Liver (tissue), 3 donors: ENCODE results near the gene BRSK2.

Source experiments
- CTCF ChIP-seq: fragments of 150-350 bp; IDR thresholded peaks from 2 replicates; pipeline ENCODE4 v1.5.1; 2017; ENCODE audit warnings: improper control_type of control experiment, low read depth, low read length; ENCODE audit not compliant: missing input control
- FOXA1 ChIP-seq: IDR thresholded peaks from 2 replicates; pipeline ENCODE4 v1.6.1; 2016; ENCODE audit warnings: antibody characterized with exemption
- GABPA ChIP-seq, 2 donors: IDR thresholded peaks in 1 of 2; conservative IDR thresholded peaks in 1 of 2; 2 replicates each; pipeline ENCODE4 v1.6.1; 2016; ENCODE audit warnings: antibody characterized with exemption in 2 of 2, mild to moderate bottlenecking in 1 of 2, moderate library complexity in 1 of 2
- RAD21 ChIP-seq, 2 donors: IDR thresholded peaks; 2 replicates each; pipeline ENCODE4 v1.6.1; 2016; ENCODE audit warnings: antibody characterized with exemption in 2 of 2, mild to moderate bottlenecking in 2 of 2
- SP1 ChIP-seq: IDR thresholded peaks from 2 replicates; pipeline ENCODE4 v1.6.1; 2018; ENCODE audit warnings: antibody characterized with exemption, mild to moderate bottlenecking
- TAF1 ChIP-seq: conservative IDR thresholded peaks from 2 replicates; pipeline ENCODE4 v1.6.1; 2016; ENCODE audit warnings: antibody characterized with exemption, mild to moderate bottlenecking
- YY1 ChIP-seq: IDR thresholded peaks from 2 replicates; pipeline ENCODE4 v1.6.1; 2016; ENCODE audit warnings: antibody characterized with exemption, mild to moderate bottlenecking
- TF ChIP-seq, protein P1 (sequence below): IDR thresholded peaks from 2 replicates; pipeline ENCODE4 v1.6.1; 2016; ENCODE audit warnings: antibody characterized with exemption, mild to moderate bottlenecking
- TF ChIP-seq, protein P2 (sequence below): IDR thresholded peaks from 2 replicates; pipeline ENCODE4 v1.6.1; 2016; ENCODE audit warnings: antibody characterized with exemption
- donor health status: healthy.
- donor health status: healthy.

- TF ChIP-seq CTCF (no peak), TAF1 (no peak), RAD21 (IDR thresholded peaks at IDR 0.05) (no peak), YY1 (no peak), FOXA1 (no peak), SP1 (no peak), GABPA (IDR thresholded peaks at IDR 0.05 in 1 of 2, conservative IDR thresholded peaks at IDR 0.05 in 1 of 2) (no peak)
- TF ChIP-seq, protein P1, sequence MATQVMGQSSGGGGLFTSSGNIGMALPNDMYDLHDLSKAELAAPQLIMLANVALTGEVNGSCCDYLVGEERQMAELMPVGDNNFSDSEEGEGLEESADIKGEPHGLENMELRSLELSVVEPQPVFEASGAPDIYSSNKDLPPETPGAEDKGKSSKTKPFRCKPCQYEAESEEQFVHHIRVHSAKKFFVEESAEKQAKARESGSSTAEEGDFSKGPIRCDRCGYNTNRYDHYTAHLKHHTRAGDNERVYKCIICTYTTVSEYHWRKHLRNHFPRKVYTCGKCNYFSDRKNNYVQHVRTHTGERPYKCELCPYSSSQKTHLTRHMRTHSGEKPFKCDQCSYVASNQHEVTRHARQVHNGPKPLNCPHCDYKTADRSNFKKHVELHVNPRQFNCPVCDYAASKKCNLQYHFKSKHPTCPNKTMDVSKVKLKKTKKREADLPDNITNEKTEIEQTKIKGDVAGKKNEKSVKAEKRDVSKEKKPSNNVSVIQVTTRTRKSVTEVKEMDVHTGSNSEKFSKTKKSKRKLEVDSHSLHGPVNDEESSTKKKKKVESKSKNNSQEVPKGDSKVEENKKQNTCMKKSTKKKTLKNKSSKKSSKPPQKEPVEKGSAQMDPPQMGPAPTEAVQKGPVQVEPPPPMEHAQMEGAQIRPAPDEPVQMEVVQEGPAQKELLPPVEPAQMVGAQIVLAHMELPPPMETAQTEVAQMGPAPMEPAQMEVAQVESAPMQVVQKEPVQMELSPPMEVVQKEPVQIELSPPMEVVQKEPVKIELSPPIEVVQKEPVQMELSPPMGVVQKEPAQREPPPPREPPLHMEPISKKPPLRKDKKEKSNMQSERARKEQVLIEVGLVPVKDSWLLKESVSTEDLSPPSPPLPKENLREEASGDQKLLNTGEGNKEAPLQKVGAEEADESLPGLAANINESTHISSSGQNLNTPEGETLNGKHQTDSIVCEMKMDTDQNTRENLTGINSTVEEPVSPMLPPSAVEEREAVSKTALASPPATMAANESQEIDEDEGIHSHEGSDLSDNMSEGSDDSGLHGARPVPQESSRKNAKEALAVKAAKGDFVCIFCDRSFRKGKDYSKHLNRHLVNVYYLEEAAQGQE, result no peak
- TF ChIP-seq, protein P2, sequence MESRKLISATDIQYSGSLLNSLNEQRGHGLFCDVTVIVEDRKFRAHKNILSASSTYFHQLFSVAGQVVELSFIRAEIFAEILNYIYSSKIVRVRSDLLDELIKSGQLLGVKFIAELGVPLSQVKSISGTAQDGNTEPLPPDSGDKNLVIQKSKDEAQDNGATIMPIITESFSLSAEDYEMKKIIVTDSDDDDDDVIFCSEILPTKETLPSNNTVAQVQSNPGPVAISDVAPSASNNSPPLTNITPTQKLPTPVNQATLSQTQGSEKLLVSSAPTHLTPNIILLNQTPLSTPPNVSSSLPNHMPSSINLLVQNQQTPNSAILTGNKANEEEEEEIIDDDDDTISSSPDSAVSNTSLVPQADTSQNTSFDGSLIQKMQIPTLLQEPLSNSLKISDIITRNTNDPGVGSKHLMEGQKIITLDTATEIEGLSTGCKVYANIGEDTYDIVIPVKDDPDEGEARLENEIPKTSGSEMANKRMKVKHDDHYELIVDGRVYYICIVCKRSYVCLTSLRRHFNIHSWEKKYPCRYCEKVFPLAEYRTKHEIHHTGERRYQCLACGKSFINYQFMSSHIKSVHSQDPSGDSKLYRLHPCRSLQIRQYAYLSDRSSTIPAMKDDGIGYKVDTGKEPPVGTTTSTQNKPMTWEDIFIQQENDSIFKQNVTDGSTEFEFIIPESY, result no peak
These were observed 82.0 kb downstream of the BRSK2 start for GRCh38 chr11:1471736-1472135.
